HEK293 (cell line): ENCODE results near the gene BBLN.

ENCODE experiments used
- CTCF ChIA-PET: fragments of 350-600 bp; formaldehyde crosslinking; extraction: SDS; loops from one replicate; lab custom pipeline; 2021; ENCODE audit warnings: antibody characterized with exemption; lab: Yijun Ruan, JAX
- POLR2A ChIA-PET: fragments of 300-600 bp; formaldehyde crosslinking; extraction: SDS; loops from one replicate; lab custom pipeline; 2020; ENCODE audit warnings: antibody characterized with exemption, inconsistent platforms; lab: Yijun Ruan, JAX
- H3K27ac ChIP-seq: fragments of 200-500 bp; sonication (Bioruptor generic); 2 replicates; pipeline ENCODE4 v1.5.1; 2014; ENCODE audit warnings: low read depth, low read length, control low read depth, inconsistent platforms; ENCODE audit errors: extremely low read depth
- H3K36me3 ChIP-seq, 2 experiments: fragments of 200-500 bp in 1 of 2; sonication (Bioruptor generic) in 1 of 2; 1 replicate in 1 of 2; 2 replicates in 1 of 2; pipeline ENCODE4 v1.5.1; 2014 to 2017; ENCODE audit warnings: inconsistent platforms in 2 of 2, low read length in 2 of 2; ENCODE audit not compliant: control insufficient read depth in 2 of 2, insufficient read depth in 1 of 2
- H3K4me1 ChIP-seq: fragments of 200-500 bp; sonication (Bioruptor generic); 2 replicates; pipeline ENCODE4 v1.5.1; 2014; ENCODE audit warnings: mild to moderate bottlenecking, low read length, inconsistent platforms; ENCODE audit not compliant: control insufficient read depth, insufficient read depth
- H3K4me3 ChIP-seq: 2 replicates; pipeline ENCODE4 v1.5.1; 2011; ENCODE audit warnings: low read depth, mild to moderate bottlenecking, control low read depth, low read length, moderate library complexity
- H3K9me3 ChIP-seq: fragments of 200-500 bp; sonication (Bioruptor generic); 2 replicates; pipeline ENCODE4 v1.5.1; 2014; ENCODE audit warnings: low read depth, low read length, inconsistent platforms; ENCODE audit not compliant: control insufficient read depth, insufficient read depth
- HIC1 ChIP-seq: fragments of 450-650 bp; formaldehyde crosslinking; IDR thresholded peaks from 2 replicates; pipeline ENCODE4 v1.5.1; 2016; ENCODE audit warnings: missing biosample characterization, missing genetic modification characterization
- PRDM1 ChIP-seq: fragments of 450-650 bp; formaldehyde crosslinking; IDR thresholded peaks from 2 replicates; pipeline ENCODE4; 2016; ENCODE audit warnings: missing biosample characterization, missing genetic modification characterization
- PRDM10 ChIP-seq: fragments of 450-650 bp; formaldehyde crosslinking; IDR thresholded peaks from 2 replicates; pipeline ENCODE4 v1.5.1; 2016; ENCODE audit warnings: missing biosample characterization, missing genetic modification characterization
- ZBTB48 ChIP-seq: fragments of 450-650 bp; formaldehyde crosslinking; IDR thresholded peaks from 2 replicates; pipeline ENCODE4 v1.5.1; 2016; ENCODE audit warnings: missing biosample characterization, missing genetic modification characterization
- ZNF114 ChIP-seq: fragments of 450-650 bp; formaldehyde crosslinking; IDR thresholded peaks from 2 replicates; pipeline ENCODE4 v1.5.0; 2017; ENCODE audit warnings: missing biosample characterization, missing genetic modification characterization
- ZNF132 ChIP-seq: fragments of 450-650 bp; formaldehyde crosslinking; IDR thresholded peaks from 2 replicates; pipeline ENCODE4 v1.5.1; 2017; ENCODE audit warnings: missing biosample characterization, missing genetic modification characterization, borderline replicate concordance
- ZNF155 ChIP-seq: fragments of 450-650 bp; formaldehyde crosslinking; IDR thresholded peaks from 2 replicates; pipeline ENCODE4 v1.5.1; 2016; ENCODE audit warnings: missing biosample characterization, missing genetic modification characterization
- ZNF280D ChIP-seq: fragments of 450-650 bp; formaldehyde crosslinking; IDR thresholded peaks from 2 replicates; pipeline ENCODE4 v1.5.1; 2016; ENCODE audit warnings: missing biosample characterization, missing genetic modification characterization
- ZNF302 ChIP-seq: fragments of 450-650 bp; formaldehyde crosslinking; IDR thresholded peaks from 2 replicates; pipeline ENCODE4 v1.5.1; 2016; ENCODE audit warnings: missing biosample characterization, missing genetic modification characterization, low read depth
- ZNF362 ChIP-seq: fragments of 450-650 bp; formaldehyde crosslinking; IDR thresholded peaks from 2 replicates; pipeline ENCODE4 v1.5.1; 2016; ENCODE audit warnings: missing biosample characterization, missing genetic modification characterization
- ZNF433 ChIP-seq: fragments of 450-650 bp; formaldehyde crosslinking; IDR thresholded peaks from 2 replicates; pipeline ENCODE4 v1.5.1; 2016; ENCODE audit warnings: missing biosample characterization, missing genetic modification characterization, low read depth
- ZNF561 ChIP-seq: fragments of 450-650 bp; IDR thresholded peaks from 2 replicates; pipeline ENCODE4 v1.5.1; 2018; ENCODE audit warnings: missing biosample characterization, missing genetic modification characterization, borderline replicate concordance
- ZNF600 ChIP-seq: fragments of 450-650 bp; formaldehyde crosslinking; IDR thresholded peaks from 2 replicates; pipeline ENCODE4 v1.5.1; 2016; ENCODE audit warnings: missing biosample characterization, missing genetic modification characterization

BBLN gene

GRCh38 chr9:128118971-128119665, 40.9 kb upstream of the BBLN start:
- no peak overlapping the region for H3K27ac ChIP-seq
- POLR2A ChIA-PET: interaction anchor here (0.6 to 1.4 kb wide), 2 partner anchors 8 to 9 kb away, joined by 3 read pairs; no protein-coding TSS in a partner anchor
- H3K36me3 ChIP-seq: peaks cover 0 to 53% of the 10 kb centered on the region in 2 experiments; a peak in 2 of 3 replicates
- H3K9me3 ChIP-seq: no peaks in the 10 kb centered on the region
- H3K4me1 ChIP-seq: no peaks in the 10 kb centered on the region
- CTCF ChIA-PET: interaction anchor here (1.2 to 1.6 kb wide), 2 partner anchors 9 to 176 kb away, joined by 4 to 10 read pairs; no protein-coding TSS in a partner anchor
- TF ChIP-seq HIC1 (tag by site-specific recombination) (no peak), ZNF114 (tag by site-specific recombination) (no peak), ZNF132 (no peak), ZNF155 (tag by site-specific recombination) (no peak), ZNF600 (tag by site-specific recombination) (no peak), PRDM1 (tag by site-specific recombination) (no peak), PRDM10 (tag by site-specific recombination) (no peak), ZBTB48 (no peak), ZNF280D (no peak), ZNF362 (tag by site-specific recombination) (no peak), ZNF561 (no peak)
- no peak overlapping the region for H3K4me3 ChIP-seq

- POLR2A ChIA-PET: interaction anchor here (0.6 to 1.4 kb wide), 4 partner anchors 8 to 569 kb away, joined by 3 read pairs; no protein-coding TSS in a partner anchor
- Histone ChIP-seq H3K36me3 (peaks cover 0 to 55% of the 10 kb centered on the region in 2 experiments; a peak in 2 of 3 replicates), H3K9me3 (no peaks in the 10 kb centered on the region)
- TF ChIP-seq ZNF433 (no peak), ZNF302 (no peak)
- TF ChIP-seq, all 188 proteins: peak for 0
- CTCF ChIA-PET: interaction anchor here (0.6 to 1.6 kb wide), 3 partner anchors 8 to 336 kb away, joined by 3 to 10 read pairs (median 4); no protein-coding TSS in a partner anchor
- Histone ChIP-seq H3K4me3 (no peak overlapping the region), H3K4me1 (no peaks in the 10 kb centered on the region), H3K27ac (no peak overlapping the region)
These were observed 39.9 kb upstream of the BBLN start for GRCh38 chr9:128120061-128120740.
